Measurements from ENCODE around the gene GGN. TPM values are rescaled to one million over a fixed set of nuclear protein-coding genes. Genes with fewer than 3 reads are reported as not detected.
A peak's percentile ranks its signal among the peaks of the same experiment; 100 is the strongest.
"Not testable (repeated sequence)": the region's sequence is repeated elsewhere in the genome, so short reads cannot be mapped to it uniquely, and the experiment has no call there.

Gene GGN
- total RNA-seq, 6 experiments from 2014 or later, result not detected

DNA sequence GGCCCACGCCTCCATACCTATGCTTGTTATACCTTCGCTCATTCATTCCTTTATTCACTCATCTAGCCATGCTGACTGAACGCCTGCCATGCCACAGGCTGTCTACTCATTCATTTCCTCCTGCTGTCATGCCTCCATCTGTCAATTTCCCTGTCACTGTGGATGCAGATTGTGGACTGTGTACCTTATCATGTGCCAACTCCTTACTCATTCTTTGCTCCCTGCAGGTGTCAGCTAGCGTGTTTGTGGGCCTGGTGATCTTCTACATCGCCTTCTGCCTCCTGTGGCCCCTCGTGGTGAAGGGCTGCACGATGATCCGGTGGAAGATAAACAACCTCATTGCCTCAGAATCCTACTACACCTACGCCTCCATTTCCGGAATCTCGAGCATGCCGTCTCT lies 17.5 kb downstream of the GGN start:
- H3K27me3 ChIP-seq, result no peaks in the 10 kb centered on the region
- H3K36me3 ChIP-seq, result no peaks in the 10 kb centered on the region
- peaks cover 0 to 2% (median under 1%) of the 10 kb centered on the region in 4 donors for H3K4me1 ChIP-seq
- 47% methylated on average over 6 of the region's 12 CpGs for WGBS (ENCODE audit: insufficient coverage, low coverage, low lambda C conversion rate, missing lambda C conversion rate)
- intact Hi-C loops (cut with DNase I), result no loop called here
- ATAC-seq (no peak), DNase-seq (no peak)
- no peaks in the 10 kb centered on the region for H3K9me3 ChIP-seq
- TF ChIP-seq POLR2A (IDR thresholded peaks at IDR 0.05), result no peak
- TF ChIP-seq, protein P1, sequence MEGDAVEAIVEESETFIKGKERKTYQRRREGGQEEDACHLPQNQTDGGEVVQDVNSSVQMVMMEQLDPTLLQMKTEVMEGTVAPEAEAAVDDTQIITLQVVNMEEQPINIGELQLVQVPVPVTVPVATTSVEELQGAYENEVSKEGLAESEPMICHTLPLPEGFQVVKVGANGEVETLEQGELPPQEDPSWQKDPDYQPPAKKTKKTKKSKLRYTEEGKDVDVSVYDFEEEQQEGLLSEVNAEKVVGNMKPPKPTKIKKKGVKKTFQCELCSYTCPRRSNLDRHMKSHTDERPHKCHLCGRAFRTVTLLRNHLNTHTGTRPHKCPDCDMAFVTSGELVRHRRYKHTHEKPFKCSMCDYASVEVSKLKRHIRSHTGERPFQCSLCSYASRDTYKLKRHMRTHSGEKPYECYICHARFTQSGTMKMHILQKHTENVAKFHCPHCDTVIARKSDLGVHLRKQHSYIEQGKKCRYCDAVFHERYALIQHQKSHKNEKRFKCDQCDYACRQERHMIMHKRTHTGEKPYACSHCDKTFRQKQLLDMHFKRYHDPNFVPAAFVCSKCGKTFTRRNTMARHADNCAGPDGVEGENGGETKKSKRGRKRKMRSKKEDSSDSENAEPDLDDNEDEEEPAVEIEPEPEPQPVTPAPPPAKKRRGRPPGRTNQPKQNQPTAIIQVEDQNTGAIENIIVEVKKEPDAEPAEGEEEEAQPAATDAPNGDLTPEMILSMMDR (IDR thresholded peaks at IDR 0.05), result no peak
- H3K4me3 ChIP-seq, result no peak overlapping the region
- no peak overlapping the region for H3K27ac ChIP-seq

DNA sequence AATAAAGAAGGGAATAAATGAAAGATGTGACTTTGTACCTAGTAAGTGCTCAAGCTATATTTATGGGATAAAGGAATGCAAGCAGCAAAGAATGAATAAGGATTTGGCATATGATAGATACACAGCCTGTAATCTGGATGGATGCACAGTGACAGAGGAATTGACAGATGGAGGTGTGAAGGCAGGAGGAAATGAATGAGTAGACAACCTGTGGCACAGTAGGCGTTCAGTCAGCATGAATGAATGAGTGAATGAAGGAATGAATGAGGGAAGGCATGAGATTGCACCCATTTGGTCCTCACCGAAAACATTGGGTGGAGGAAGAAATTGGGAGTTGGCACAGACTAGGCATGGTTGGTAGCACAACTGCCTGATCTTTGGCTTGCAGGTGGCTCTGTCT lies 18.2 kb downstream of the GGN start:
- Histone ChIP-seq H3K9me3 (no peaks in the 10 kb centered on the region), H3K4me3 (no peak overlapping the region), H3K4me1 (no peaks in the 10 kb centered on the region), H3K27ac (no peak overlapping the region), H3K27me3 (no peaks in the 10 kb centered on the region), H3K36me3 (no peaks in the 10 kb centered on the region)
- DNase-seq, result no peak
- WGBS (ENCODE audit: insufficient coverage, low coverage, low lambda C conversion rate, missing lambda C conversion rate), result 58% methylated on average over 2 of the region's 2 CpGs
- intact Hi-C loops (cut with DNase I), result no loop called here
- no peak for TF ChIP-seq POLR2A (IDR thresholded peaks at IDR 0.05)
- no peak for ATAC-seq

DNA sequence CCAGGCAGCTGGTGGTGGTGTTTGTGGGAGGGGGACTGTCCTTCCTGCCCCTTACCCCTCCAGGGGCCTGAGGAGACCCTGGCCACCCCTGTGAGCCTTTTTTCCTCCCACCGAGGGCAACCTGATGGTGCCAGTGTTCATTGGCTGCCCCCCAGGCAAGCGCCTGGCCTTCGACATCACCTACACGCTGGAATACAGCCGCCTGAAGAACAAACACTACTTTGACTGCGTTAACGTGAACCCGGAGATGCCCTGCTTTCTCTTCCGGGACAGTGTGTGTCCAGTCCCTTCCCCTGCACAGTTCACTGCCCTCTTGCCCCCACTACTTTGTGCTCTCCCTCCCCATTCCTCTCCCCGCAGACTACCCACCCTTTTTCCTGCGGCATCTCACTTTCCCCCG lies 20.8 kb downstream of the GGN start:
- peaks cover 0 to 11% of the 10 kb centered on the region in 2 donors for H3K27me3 ChIP-seq
- no peak overlapping the region for H3K4me3 ChIP-seq
- TF ChIP-seq, protein P1 (IDR thresholded peaks at IDR 0.05), result no peak
- no peak for TF ChIP-seq POLR2A (IDR thresholded peaks at IDR 0.05)
- H3K27ac ChIP-seq, result no peak overlapping the region
- WGBS (ENCODE audit: insufficient coverage, low coverage, low lambda C conversion rate, missing lambda C conversion rate), result 64% methylated on average over 5 of the region's 12 CpGs
- DNase-seq, result no peak
- ATAC-seq, result no peak
- no peaks in the 10 kb centered on the region for H3K9me3 ChIP-seq
- intact Hi-C loops (cut with DNase I), result no loop called here
- peaks cover 0 to 8% (median 0%) of the 10 kb centered on the region in 4 donors for H3K4me1 ChIP-seq
- H3K36me3 ChIP-seq, result no peaks in the 10 kb centered on the region

DNA sequence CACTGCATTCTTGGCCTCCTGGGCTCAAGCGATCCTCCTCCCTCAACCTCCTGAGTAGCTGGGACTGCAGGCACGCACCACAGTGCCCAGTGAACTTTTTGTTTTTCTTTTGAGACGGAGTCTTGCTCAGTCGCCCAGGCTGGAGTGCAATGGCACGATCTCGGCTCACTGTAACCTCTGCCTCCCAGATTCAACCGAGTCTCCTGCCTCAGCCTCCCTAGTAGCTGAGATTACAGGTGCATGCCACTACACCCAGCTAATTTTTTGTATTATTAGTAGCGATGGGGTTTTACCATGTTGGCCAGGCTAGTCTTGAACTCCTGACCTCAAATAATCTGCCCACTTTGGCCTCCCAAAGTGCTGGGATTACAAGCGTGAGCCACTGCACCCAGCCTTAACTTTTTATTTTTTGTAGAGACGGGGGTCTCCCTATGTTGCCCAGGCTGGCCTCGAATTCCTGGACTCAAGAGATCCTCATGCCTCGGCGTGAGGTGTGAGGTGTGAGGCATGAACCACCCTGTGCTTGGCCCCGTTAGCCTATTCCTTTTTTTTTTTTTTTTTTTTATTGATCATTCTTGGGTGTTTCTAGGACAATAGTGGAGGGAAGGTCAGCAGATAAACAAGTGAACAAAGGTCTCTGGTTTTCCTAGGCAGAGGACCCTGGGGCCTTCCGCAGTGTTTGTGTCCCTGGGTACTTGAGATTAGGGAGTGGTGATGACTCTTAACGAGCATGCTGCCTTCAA lies 24.7 kb downstream of the GGN start:
- H3K4me3 ChIP-seq; ATAC-seq; H3K9me3 ChIP-seq; DNase-seq; intact Hi-C loops (cut with DNase I); H3K27ac ChIP-seq; H3K36me3 ChIP-seq; H3K4me1 ChIP-seq: not testable (repeated sequence)
- 73% methylated on average over 14 of the region's 16 CpGs for WGBS (ENCODE audit: insufficient coverage, low coverage, low lambda C conversion rate, missing lambda C conversion rate)
- H3K27me3 ChIP-seq, result peaks cover 0 to 11% of the 10 kb centered on the region in 2 donors

DNA sequence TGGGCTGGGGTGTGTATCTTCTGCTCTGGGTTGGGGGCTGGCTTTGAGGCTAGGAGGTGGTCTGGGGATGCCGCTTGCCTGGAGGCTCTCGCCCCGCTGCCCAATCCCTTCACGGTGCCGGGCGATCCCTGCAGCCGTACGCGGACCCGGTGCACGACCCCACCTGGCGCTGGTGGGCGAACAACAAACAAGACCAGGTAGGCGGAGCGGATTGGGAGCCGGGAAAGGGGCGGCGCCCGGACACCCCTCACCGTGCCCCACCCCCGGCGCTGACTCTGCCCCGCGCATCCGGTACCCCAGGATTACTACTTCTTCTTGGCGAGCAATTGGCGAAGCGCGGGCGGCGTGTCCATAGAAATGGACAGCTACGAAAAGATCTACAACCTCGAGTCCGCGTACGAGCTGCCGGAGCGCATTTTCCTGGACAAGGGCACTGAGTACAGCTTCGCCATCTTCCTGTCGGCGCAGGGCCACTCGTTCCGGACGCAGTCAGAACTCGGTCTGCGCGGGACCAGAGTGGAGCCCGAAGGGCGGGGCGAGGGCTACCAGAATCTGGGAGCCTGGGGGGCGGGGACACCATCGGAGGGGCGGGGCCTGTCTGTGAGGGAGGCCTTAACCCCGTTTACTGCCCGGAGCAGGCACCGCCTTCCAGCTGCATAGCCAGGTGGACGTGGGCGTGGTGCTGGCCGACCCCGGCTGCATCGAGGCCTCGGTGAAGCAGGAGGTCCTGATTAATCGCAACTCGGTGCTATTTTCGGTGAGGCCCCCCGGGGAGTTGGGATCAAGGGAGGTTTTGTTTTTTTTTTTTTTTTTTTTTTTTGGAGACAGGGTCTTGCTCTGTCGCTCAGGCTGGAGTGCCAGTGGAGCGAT lies 25.5 kb downstream of the GGN start:
- no peak for TF ChIP-seq POLR2A (IDR thresholded peaks at IDR 0.05)
- TF ChIP-seq, protein P1 (IDR thresholded peaks at IDR 0.05), result no peak
- H3K9me3 ChIP-seq, result no peaks in the 10 kb centered on the region
- peak overlapping the region; percentile 41 to 52 (median 46) for H3K4me3 ChIP-seq
- WGBS (ENCODE audit: insufficient coverage, low coverage, low lambda C conversion rate, missing lambda C conversion rate), result 7% methylated on average over 24 of the region's 68 CpGs
- H3K27me3 ChIP-seq, result peaks cover 0 to 11% of the 10 kb centered on the region in 2 donors
- H3K36me3 ChIP-seq, result no peaks in the 10 kb centered on the region
- intact Hi-C loops (cut with DNase I), result no loop called here
- peaks cover 0 to 9% (median 0%) of the 10 kb centered on the region in 4 donors for H3K4me1 ChIP-seq
- peak; percentile 63 to 74 (median 72) for ATAC-seq
- H3K27ac ChIP-seq, result no peak overlapping the region
- peak; percentile 70 to 79 (median 71) for DNase-seq

All from right lobe of liver (tissue), 6 donors.